ENCODE measurements around the gene PHF5A. TPM values are rescaled to one million over a fixed set of nuclear protein-coding genes. Genes with fewer than 3 reads are reported as not detected.
"Not testable (repeated sequence)": the region's sequence is repeated elsewhere in the genome, so short reads cannot be mapped to it uniquely, and the experiment has no call there.

The PHF5A gene
- total and polyA plus RNA-seq, 2 donors = 65.7 to 99.2 TPM

DNA sequence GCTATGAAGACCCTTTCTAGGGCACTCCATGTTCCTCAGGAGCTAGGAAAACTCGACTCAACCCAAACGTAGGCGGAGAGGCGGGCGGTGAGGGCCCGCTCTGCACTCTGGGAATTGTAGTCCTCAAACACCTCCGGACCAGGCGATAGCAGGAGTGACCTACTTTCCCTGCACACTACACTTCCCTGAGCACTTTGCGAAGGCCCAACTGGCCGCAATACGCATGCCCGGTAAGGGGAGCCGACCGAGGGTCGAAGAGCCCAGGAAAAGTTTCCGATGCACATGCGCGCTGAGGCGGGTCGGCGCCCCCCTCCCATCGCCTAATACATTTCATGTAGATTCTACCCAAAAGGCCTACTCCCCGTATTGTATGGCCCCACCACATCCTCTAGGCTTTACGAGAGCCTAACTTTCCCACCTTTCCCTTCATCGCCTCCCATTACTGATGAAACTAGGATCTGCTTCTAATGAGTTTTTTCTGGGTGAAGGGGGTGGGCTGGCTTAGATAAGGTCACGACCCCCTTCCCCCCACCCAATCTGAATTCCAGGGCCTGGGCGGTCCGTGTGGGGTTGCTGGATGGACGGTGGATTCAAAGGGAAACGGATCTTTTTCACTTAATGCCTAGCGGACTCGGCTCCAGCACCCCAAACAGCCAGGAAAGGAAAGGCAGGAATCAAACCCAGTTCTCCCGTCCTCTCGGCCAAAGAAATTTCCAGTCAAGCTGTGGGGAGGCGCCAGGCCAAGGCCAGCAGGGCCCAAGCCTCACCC is 23.9 kb downstream of the PHF5A start:
- under 1% methylated on average over 35 of the region's 35 CpGs for WGBS
- H3K4me1 ChIP-seq (ENCODE audit: control insufficient read depth in 2 of 2, insufficient read depth in 2 of 2, low read length in 2 of 2) = peaks cover 3 to 25% of the 10 kb centered on the region in 2 donors
- H3K27ac ChIP-seq (ENCODE audit: low read depth in 1 of 2, low read length in 1 of 2) = peak overlapping the region; percentile 72 to 100
- H3K27me3 ChIP-seq (ENCODE audit: control insufficient read depth in 2 of 2, insufficient read depth in 1 of 2, low read length in 1 of 2) = no peaks in the 10 kb centered on the region
- peaks cover 0 to 7% of the 10 kb centered on the region in 2 donors for H3K9me3 ChIP-seq (ENCODE audit: control insufficient read depth in 2 of 2, insufficient read depth in 1 of 2, low read length in 1 of 2)
- DNase-seq (ENCODE audit: low read depth in 6 of 9, low spot score in 9 of 9) = peak; percentile 86 to 97 (median 93)
- H3K4me3 ChIP-seq (ENCODE audit: low read length in 2 of 2) = peak overlapping the region; percentile 74 to 96
- H3K36me3 ChIP-seq (ENCODE audit: control insufficient read depth in 2 of 2, insufficient read depth in 2 of 2, low read length in 1 of 2) = peaks cover 12 to 26% of the 10 kb centered on the region in 2 donors

DNA sequence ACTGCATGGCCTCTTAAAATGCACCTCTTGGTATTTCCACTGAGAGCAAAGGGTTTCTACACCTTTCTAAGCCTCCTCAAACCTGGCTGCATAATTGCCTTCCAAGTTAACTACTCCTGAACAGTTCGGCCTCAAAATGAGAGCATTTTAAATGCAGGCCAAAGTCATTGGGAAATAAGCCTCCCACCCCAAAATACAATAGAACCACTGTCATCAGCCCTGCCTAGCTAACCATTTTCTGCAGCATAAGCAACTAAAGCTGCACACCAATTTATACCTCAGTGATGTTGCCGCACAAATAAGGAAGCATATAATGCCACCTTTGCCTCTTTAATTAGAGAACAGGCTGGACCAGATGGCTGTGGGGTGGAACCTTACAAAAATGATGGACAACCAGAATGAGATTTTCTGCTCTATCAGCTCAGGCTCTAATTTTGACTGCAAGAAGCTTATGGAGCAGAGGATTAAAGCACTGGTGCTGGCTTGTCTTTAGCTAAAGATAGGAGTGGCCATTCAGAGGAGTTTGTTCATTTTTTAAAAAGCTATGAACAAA is 26.2 kb downstream of the PHF5A start:
- WGBS = 98% methylated on average over 2 of the region's 2 CpGs
- no peaks in the 10 kb centered on the region for H3K27me3 ChIP-seq (ENCODE audit: control insufficient read depth in 2 of 2, insufficient read depth in 1 of 2, low read length in 1 of 2)
- H3K9me3 ChIP-seq (ENCODE audit: control insufficient read depth in 2 of 2, insufficient read depth in 1 of 2, low read length in 1 of 2) = no peaks in the 10 kb centered on the region
- no peak overlapping the region for H3K4me3 ChIP-seq (ENCODE audit: low read length in 2 of 2)
- peaks cover 0 to 15% of the 10 kb centered on the region in 2 donors for H3K4me1 ChIP-seq (ENCODE audit: control insufficient read depth in 2 of 2, insufficient read depth in 2 of 2, low read length in 2 of 2)
- peak overlapping the region in 1 of 2 donors; percentile 7 for H3K27ac ChIP-seq (ENCODE audit: low read depth in 1 of 2, low read length in 1 of 2)
- peaks cover 21 to 44% of the 10 kb centered on the region in 2 donors for H3K36me3 ChIP-seq (ENCODE audit: control insufficient read depth in 2 of 2, insufficient read depth in 2 of 2, low read length in 1 of 2)
- no peak for DNase-seq (ENCODE audit: low read depth in 6 of 9, low spot score in 9 of 9)

DNA sequence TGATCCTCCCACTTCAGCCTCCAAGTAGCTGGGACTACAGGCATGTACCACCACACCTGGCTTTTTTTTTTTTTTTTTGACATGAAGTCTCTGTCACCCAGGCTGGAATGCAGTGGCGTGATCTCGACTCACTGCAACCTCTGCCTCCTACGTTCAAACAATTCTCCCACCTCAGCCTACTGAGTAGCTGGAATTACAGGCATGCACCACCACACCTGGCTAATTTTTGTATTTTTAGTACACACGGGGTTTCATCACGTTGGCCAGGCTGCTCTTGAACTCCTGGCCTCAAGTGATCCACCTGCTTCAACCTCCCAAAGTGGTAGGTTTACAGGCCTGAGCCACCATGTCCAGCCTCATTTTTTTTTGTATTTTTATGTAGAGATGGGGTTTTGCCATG is 28.0 kb downstream of the PHF5A start:
- DNase-seq (ENCODE audit: low read depth in 6 of 9, low spot score in 9 of 9); H3K4me3 ChIP-seq (ENCODE audit: low read length in 2 of 2); H3K27me3 ChIP-seq (ENCODE audit: control insufficient read depth in 2 of 2, insufficient read depth in 1 of 2, low read length in 1 of 2); H3K27ac ChIP-seq (ENCODE audit: low read depth in 1 of 2, low read length in 1 of 2); H3K9me3 ChIP-seq (ENCODE audit: control insufficient read depth in 2 of 2, insufficient read depth in 1 of 2, low read length in 1 of 2): not testable (repeated sequence)
- H3K4me1 ChIP-seq (ENCODE audit: control insufficient read depth in 2 of 2, insufficient read depth in 2 of 2, low read length in 2 of 2) = peaks cover 0 to 12% of the 10 kb centered on the region in 2 donors
- H3K36me3 ChIP-seq (ENCODE audit: control insufficient read depth in 2 of 2, insufficient read depth in 2 of 2, low read length in 1 of 2) = peaks cover 39 to 62% of the 10 kb centered on the region in 2 donors
- WGBS = 98% methylated on average over 5 of the region's 5 CpGs

DNA sequence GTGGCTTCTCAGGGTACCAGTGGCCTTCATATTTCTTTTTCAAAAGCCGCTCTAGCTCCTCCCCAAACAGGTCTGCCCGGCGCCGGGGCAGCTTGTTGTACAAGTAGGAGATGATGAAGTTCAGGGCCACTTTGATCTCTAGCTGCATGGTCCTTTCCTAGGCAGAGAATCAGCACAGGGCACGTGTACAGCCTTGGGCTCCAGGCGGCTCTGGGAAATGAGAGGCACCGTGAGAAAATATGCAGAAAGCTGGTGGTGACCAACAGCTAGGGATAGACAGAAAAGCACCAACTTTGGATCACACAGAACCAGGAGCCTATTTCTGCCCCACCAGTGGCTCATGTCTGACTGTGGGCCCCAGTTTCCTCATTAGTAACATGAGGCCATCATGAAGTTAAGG is 31.3 kb downstream of the PHF5A start:
- Histone ChIP-seq H3K27me3 (ENCODE audit: control insufficient read depth in 2 of 2, insufficient read depth in 1 of 2, low read length in 1 of 2) (no peaks in the 10 kb centered on the region), H3K4me1 (ENCODE audit: control insufficient read depth in 2 of 2, insufficient read depth in 2 of 2, low read length in 2 of 2) (no peaks in the 10 kb centered on the region), H3K36me3 (ENCODE audit: control insufficient read depth in 2 of 2, insufficient read depth in 2 of 2, low read length in 1 of 2) (peaks cover 61 to 64% of the 10 kb centered on the region in 2 donors), H3K9me3 (ENCODE audit: control insufficient read depth in 2 of 2, insufficient read depth in 1 of 2, low read length in 1 of 2) (no peaks in the 10 kb centered on the region), H3K27ac (ENCODE audit: low read depth in 1 of 2, low read length in 1 of 2) (no peak overlapping the region), H3K4me3 (ENCODE audit: low read length in 2 of 2) (no peak overlapping the region)
- WGBS = 97% methylated on average over 7 of the region's 7 CpGs
- no peak for DNase-seq (ENCODE audit: low read depth in 6 of 9, low spot score in 9 of 9)

DNA sequence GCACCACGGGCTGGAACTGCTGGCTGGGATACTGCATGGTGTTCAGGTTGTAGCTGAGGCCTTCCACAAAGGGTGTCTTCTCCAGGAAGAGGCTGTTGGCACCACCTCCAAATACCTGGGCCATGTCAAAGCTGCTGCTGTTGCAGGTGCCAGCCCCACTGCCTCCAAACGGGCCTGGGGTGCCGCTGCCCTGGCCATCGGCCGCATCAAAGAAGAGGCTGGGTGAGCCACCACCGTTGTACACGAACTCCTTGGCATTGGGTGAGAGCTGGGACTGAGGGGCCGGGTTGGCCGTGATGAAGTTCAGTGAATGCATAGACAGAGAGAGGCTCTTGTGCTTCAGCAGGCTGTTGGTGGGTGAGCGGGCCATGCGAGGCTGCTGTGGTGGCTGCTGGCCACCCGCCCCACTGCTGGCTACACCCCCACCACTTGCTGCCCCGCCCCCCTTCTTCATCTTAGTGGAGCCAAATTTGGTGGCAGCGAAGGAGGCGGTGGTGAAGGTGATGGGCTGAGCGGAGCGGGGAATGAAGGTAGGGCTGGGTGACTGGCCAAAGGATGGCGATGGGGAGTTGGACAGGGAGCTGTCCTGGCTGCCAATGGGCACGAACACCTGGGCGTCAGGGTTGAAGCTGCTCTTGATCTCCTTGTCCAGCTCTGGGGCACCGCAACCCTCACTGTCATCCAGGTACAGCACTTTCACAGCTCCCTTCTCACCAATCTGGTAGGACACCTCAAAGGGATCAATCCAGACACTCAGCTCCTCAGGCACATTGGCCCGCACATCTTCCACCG is 32.0 kb downstream of the PHF5A start:
- WGBS = 92% methylated on average over 23 of the region's 23 CpGs
- H3K27ac ChIP-seq (ENCODE audit: low read depth in 1 of 2, low read length in 1 of 2) = no peak overlapping the region
- peaks cover 65 to 66% of the 10 kb centered on the region in 2 donors for H3K36me3 ChIP-seq (ENCODE audit: control insufficient read depth in 2 of 2, insufficient read depth in 2 of 2, low read length in 1 of 2)
- no peaks in the 10 kb centered on the region for H3K9me3 ChIP-seq (ENCODE audit: control insufficient read depth in 2 of 2, insufficient read depth in 1 of 2, low read length in 1 of 2)
- no peak for DNase-seq (ENCODE audit: low read depth in 6 of 9, low spot score in 9 of 9)
- no peaks in the 10 kb centered on the region for H3K27me3 ChIP-seq (ENCODE audit: control insufficient read depth in 2 of 2, insufficient read depth in 1 of 2, low read length in 1 of 2)
- H3K4me1 ChIP-seq (ENCODE audit: control insufficient read depth in 2 of 2, insufficient read depth in 2 of 2, low read length in 2 of 2) = no peaks in the 10 kb centered on the region
- H3K4me3 ChIP-seq (ENCODE audit: low read length in 2 of 2) = no peak overlapping the region

DNA sequence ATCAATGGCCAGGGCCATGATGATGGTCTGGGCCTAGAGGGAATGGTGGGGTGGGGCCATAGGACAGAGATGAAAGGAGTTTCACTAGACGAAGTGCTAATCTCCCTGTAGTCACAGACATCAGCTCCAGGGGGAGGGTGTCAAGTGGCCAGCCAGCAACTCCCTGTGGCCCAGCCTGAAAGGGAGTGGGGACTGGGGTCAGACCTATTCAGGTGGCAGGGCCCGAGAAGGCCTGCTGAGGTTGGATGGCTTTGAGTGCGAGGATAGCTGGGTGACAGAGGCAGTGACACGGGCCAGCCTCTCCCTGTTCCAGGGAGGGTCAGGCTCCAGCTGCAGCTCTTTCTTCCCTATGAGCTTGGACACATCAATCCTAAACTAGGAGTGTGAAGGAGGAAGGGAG is 32.9 kb downstream of the PHF5A start:
- H3K9me3 ChIP-seq (ENCODE audit: control insufficient read depth in 2 of 2, insufficient read depth in 1 of 2, low read length in 1 of 2) = no peaks in the 10 kb centered on the region
- peaks cover 67 to 70% of the 10 kb centered on the region in 2 donors for H3K36me3 ChIP-seq (ENCODE audit: control insufficient read depth in 2 of 2, insufficient read depth in 2 of 2, low read length in 1 of 2)
- no peaks in the 10 kb centered on the region for H3K4me1 ChIP-seq (ENCODE audit: control insufficient read depth in 2 of 2, insufficient read depth in 2 of 2, low read length in 2 of 2)
- no peak overlapping the region for H3K27ac ChIP-seq (ENCODE audit: low read depth in 1 of 2, low read length in 1 of 2)
- H3K4me3 ChIP-seq (ENCODE audit: low read length in 2 of 2) = no peak overlapping the region
- 97% methylated on average over 4 of the region's 4 CpGs for WGBS
- no peaks in the 10 kb centered on the region for H3K27me3 ChIP-seq (ENCODE audit: control insufficient read depth in 2 of 2, insufficient read depth in 1 of 2, low read length in 1 of 2)
- no peak for DNase-seq (ENCODE audit: low read depth in 6 of 9, low spot score in 9 of 9)

DNA sequence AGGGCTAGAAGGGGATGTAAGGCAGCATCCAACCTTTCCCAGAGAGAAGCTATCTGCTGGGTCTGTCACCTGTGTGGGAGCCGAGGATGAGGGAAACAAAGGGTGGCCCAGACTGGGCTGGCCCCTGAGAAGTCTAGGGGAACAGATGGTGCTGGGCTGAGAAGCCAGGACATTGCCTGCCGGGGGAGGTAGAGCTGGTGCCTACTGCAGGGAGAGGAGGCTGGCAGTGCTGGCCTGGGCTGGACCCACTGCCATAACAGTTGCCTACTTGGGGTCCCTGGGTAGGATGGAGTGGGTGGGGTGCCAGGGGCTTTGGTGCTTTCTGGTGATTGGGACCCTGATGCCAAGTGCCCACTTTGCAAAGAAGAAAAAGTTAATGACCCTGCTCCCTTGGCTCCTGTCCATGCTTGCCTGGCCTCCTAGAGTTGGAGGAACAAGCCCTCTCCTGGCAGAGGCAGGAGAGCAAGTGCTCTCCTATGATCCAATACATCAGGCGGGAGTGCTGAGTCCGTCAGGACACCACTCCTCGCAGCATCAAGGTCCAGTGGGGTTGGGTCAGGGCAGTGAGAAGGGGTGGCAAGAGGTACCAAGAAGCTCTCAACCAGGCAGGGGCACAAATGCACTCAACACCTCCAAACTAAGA is 34.0 kb downstream of the PHF5A start:
- not testable (repeated sequence) for H3K4me3 ChIP-seq (ENCODE audit: low read length in 2 of 2); H3K4me1 ChIP-seq (ENCODE audit: control insufficient read depth in 2 of 2, insufficient read depth in 2 of 2, low read length in 2 of 2); H3K27ac ChIP-seq (ENCODE audit: low read depth in 1 of 2, low read length in 1 of 2); H3K9me3 ChIP-seq (ENCODE audit: control insufficient read depth in 2 of 2, insufficient read depth in 1 of 2, low read length in 1 of 2); H3K27me3 ChIP-seq (ENCODE audit: control insufficient read depth in 2 of 2, insufficient read depth in 1 of 2, low read length in 1 of 2); DNase-seq (ENCODE audit: low read depth in 6 of 9, low spot score in 9 of 9)
- 99% methylated on average over 5 of the region's 5 CpGs for WGBS
- peaks cover 67 to 68% of the 10 kb centered on the region in 2 donors for H3K36me3 ChIP-seq (ENCODE audit: control insufficient read depth in 2 of 2, insufficient read depth in 2 of 2, low read length in 1 of 2)

DNA sequence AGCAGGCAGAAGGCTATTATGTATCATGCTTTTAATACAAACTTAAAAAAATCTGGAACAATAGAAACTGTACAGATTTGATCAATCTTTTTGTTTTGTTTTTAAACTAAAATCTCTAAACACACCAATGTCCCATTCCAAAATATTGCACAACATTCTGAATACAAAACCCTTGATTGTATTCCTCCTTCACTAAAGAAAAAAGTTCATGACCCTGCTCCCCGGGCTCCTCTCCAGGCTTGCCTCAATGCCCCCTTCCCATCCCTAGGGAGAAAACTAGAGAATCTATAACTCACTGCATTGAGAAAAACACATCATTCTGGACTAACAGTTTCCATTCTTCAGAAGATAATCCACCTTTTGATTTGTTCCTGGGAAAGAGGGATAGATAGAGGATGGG is 35.0 kb downstream of the PHF5A start:
- not testable (repeated sequence) for H3K27ac ChIP-seq (ENCODE audit: low read depth in 1 of 2, low read length in 1 of 2); H3K4me1 ChIP-seq (ENCODE audit: control insufficient read depth in 2 of 2, insufficient read depth in 2 of 2, low read length in 2 of 2); H3K4me3 ChIP-seq (ENCODE audit: low read length in 2 of 2); DNase-seq (ENCODE audit: low read depth in 6 of 9, low spot score in 9 of 9); H3K9me3 ChIP-seq (ENCODE audit: control insufficient read depth in 2 of 2, insufficient read depth in 1 of 2, low read length in 1 of 2); H3K27me3 ChIP-seq (ENCODE audit: control insufficient read depth in 2 of 2, insufficient read depth in 1 of 2, low read length in 1 of 2)
- peaks cover 57 to 63% of the 10 kb centered on the region in 2 donors for H3K36me3 ChIP-seq (ENCODE audit: control insufficient read depth in 2 of 2, insufficient read depth in 2 of 2, low read length in 1 of 2)
- WGBS = 100% methylated on average over 1 of the region's 1 CpG
